Panc1 (cell line): Measurements from ENCODE around the gene GPAM. TPM values are rescaled to one million over a fixed set of nuclear protein-coding genes. Genes with fewer than 3 reads are reported as not detected.

ENCODE experiments used
- ATAC-seq: fragments of 200-7000 bp; cut with Tn5 transposase; 2 replicates; pipeline ENCODE4 v1.9.1; 2020; ENCODE audit warnings: mild to moderate bottlenecking, moderate library complexity
- BruUV-seq: library from RNA; stranded (reverse); fragments of 400-500 nt; replicated peaks from 2 replicates; lab custom pipeline; 2021; lab: Mats Ljungman, UMichigan
- CTCF ChIA-PET: fragments of 300-600 bp; sonication (Branson Sonifier 250); formaldehyde crosslinking; loops from one replicate; lab custom pipeline; 2022; ENCODE audit warnings: antibody characterized with exemption; lab: Charles Lee
- POLR2A ChIA-PET: fragments of 300-600 bp; sonication (Branson Sonifier 250); formaldehyde crosslinking; loops from one replicate; lab custom pipeline; 2022; ENCODE audit warnings: antibody characterized with exemption; lab: Charles Lee
- DNase-seq: peaks from one replicate; pipeline ENCODE4 v3.0.0-alpha.2; 2010; ENCODE audit warnings: low read depth, low spot score
- H3K27ac ChIP-seq: 2 replicates; pipeline ENCODE4 v1.5.1; 2011; ENCODE audit warnings: mild to moderate bottlenecking, low read length, inconsistent platforms
- H3K27me3 ChIP-seq: fragments of 200-500 bp; sonication (Bioruptor generic); 2 replicates; pipeline ENCODE4 v1.6.0; 2014; ENCODE audit warnings: low read length, inconsistent platforms; ENCODE audit not compliant: control insufficient read depth, insufficient read depth
- H3K36me3 ChIP-seq: fragments of 200-500 bp; sonication (Bioruptor generic); 2 replicates; pipeline ENCODE4 v1.5.1; 2014; ENCODE audit warnings: inconsistent platforms, mild to moderate bottlenecking, low read length, moderate library complexity; ENCODE audit not compliant: control insufficient read depth, insufficient read depth
- H3K4me1 ChIP-seq: 2 replicates; pipeline ENCODE4 v1.5.1; 2011; ENCODE audit warnings: inconsistent platforms, mild to moderate bottlenecking, low read length, moderate library complexity; ENCODE audit not compliant: control insufficient read depth, insufficient read depth
- H3K4me3 ChIP-seq, 2 experiments: 2 replicates each; pipeline ENCODE4 v1.5.1; 2011 to 2012; ENCODE audit warnings: low read depth in 2 of 2, low read length in 2 of 2, mild to moderate bottlenecking in 2 of 2, inconsistent platforms in 1 of 2, moderate library complexity in 1 of 2
- H3K9me3 ChIP-seq: fragments of 200-500 bp; sonication (Bioruptor generic); 2 replicates; pipeline ENCODE4 v1.5.1; 2014; ENCODE audit warnings: low read depth, mild to moderate bottlenecking, inconsistent platforms, low read length, moderate library complexity; ENCODE audit not compliant: control insufficient read depth, insufficient read depth
- POLR2AphosphoS5 ChIP-seq: IDR thresholded peaks from 2 replicates; pipeline ENCODE4 v1.6.1; 2012; ENCODE audit warnings: mild to moderate bottlenecking, low read depth, low read length, moderate library complexity
- SIN3A ChIP-seq: IDR thresholded peaks from 2 replicates; pipeline ENCODE4 v1.6.1; 2012; ENCODE audit warnings: low read depth, mild to moderate bottlenecking, low read length, moderate library complexity, borderline replicate concordance; ENCODE audit not compliant: insufficient read depth
- TCF7L2 ChIP-seq: IDR thresholded peaks from 2 replicates; pipeline ENCODE4 v1.6.1; 2011; ENCODE audit warnings: mild to moderate bottlenecking, low read depth, low read length, inconsistent platforms
- in situ Hi-C: cut with HindIII; loops from 2 replicates; pipeline ENCODE4 v1.10.0; 2016; ENCODE audit warnings: low sequenced_read_pairs, low pct_unique_long_range_greater_than_20kb
- intact Hi-C: fragments of 100-400 bp; cut with micrococcal nuclease; formaldehyde crosslinking; loops from one replicate; pipeline ENCODE4 v1.10.0; 2022; ENCODE audit not compliant: unreplicated experiment
- total RNA-seq: library from RNA; stranded (reverse); gene quantifications from one replicate; pipeline ENCODE4 v1.2.1, GENCODE V29; 2021; ENCODE audit not compliant: unreplicated experiment
- TF ChIP-seq, protein P1 (sequence below), 2 experiments: IDR thresholded peaks; 2 replicates each; pipeline ENCODE4 v1.6.1; 2011 to 2012; ENCODE audit warnings: low read depth in 2 of 2, control low read depth in 1 of 2, low read length in 1 of 2, mild to moderate bottlenecking in 1 of 2, moderate library complexity in 1 of 2; ENCODE audit not compliant: insufficient read depth in 1 of 2
- TF ChIP-seq, protein P2 (sequence below): fragments of 450-650 bp; IDR thresholded peaks from 2 replicates; pipeline ENCODE4 v1.5.1; 2017; ENCODE audit warnings: mild to moderate bottlenecking

GPAM gene
- total RNA-seq, 1 experiment from 2014 or later = 8.0 TPM

DNA sequence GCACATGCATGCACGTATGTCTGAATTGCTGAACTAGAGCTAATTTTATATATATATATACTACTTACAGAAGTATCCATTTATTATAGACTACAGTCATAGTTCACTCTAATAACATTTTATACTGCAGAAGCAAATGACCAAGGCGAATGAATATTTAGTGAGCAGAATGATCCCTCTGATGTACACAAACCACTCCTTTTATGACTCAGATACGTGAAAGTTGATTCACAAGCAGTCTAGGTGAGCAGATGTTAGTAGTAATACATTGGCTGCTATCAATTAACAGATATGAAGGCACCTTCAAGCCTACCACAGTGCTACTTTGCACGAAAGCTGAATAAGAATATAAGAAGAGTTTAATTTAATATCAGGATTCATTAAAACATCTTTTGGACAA lies 10.4 kb downstream of the GPAM start:
- POLR2A ChIA-PET = no interaction called here
- Histone ChIP-seq H3K4me1 (no peaks in the 10 kb centered on the region), H3K27ac (no peak overlapping the region), H3K36me3 (peaks cover 12% of the 10 kb centered on the region), H3K4me3 (no peak overlapping the region), H3K9me3 (no peaks in the 10 kb centered on the region), H3K27me3 (no peaks in the 10 kb centered on the region)
- CTCF ChIA-PET = no interaction called here
- no peak for DNase-seq
- intact Hi-C loops = no loop called here
- TF ChIP-seq, protein P1, sequence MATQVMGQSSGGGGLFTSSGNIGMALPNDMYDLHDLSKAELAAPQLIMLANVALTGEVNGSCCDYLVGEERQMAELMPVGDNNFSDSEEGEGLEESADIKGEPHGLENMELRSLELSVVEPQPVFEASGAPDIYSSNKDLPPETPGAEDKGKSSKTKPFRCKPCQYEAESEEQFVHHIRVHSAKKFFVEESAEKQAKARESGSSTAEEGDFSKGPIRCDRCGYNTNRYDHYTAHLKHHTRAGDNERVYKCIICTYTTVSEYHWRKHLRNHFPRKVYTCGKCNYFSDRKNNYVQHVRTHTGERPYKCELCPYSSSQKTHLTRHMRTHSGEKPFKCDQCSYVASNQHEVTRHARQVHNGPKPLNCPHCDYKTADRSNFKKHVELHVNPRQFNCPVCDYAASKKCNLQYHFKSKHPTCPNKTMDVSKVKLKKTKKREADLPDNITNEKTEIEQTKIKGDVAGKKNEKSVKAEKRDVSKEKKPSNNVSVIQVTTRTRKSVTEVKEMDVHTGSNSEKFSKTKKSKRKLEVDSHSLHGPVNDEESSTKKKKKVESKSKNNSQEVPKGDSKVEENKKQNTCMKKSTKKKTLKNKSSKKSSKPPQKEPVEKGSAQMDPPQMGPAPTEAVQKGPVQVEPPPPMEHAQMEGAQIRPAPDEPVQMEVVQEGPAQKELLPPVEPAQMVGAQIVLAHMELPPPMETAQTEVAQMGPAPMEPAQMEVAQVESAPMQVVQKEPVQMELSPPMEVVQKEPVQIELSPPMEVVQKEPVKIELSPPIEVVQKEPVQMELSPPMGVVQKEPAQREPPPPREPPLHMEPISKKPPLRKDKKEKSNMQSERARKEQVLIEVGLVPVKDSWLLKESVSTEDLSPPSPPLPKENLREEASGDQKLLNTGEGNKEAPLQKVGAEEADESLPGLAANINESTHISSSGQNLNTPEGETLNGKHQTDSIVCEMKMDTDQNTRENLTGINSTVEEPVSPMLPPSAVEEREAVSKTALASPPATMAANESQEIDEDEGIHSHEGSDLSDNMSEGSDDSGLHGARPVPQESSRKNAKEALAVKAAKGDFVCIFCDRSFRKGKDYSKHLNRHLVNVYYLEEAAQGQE (IDR thresholded peaks at IDR 0.05; ENCODE audit: insufficient read depth in 1 of 2, low read depth in 2 of 2, low read length in 1 of 2) = no peak
- in situ Hi-C loops = no loop called here
- no peak for ATAC-seq
- BruUV-seq = no TSS peak

DNA sequence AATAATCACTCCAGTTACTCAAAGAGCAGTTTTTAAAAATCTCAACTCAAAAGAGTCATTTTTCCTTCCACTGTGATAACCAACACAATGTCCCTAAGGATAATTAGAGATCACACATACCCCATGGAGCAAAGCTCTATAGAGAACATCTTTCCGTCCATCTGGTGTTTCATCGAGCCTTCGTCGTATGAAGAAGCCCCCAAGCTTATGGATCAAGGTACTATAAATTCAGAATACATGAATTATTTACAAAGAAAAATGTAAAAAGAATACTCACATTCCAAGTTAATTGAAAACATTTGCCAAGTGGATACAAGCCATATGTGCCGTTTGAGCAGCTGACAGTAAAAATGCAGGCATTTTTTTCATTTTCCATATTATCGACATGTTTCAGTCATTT lies 14.8 kb downstream of the GPAM start:
- intact Hi-C loops = no loop called here
- Histone ChIP-seq H3K27me3 (no peaks in the 10 kb centered on the region), H3K27ac (no peak overlapping the region), H3K36me3 (peaks cover 11% of the 10 kb centered on the region; the same call in 1 of the 2 replicates), H3K4me1 (no peaks in the 10 kb centered on the region), H3K9me3 (no peaks in the 10 kb centered on the region), H3K4me3 (no peak overlapping the region)
- ChIA-PET CTCF (no interaction called here), POLR2A (no interaction called here)
- DNase-seq = no peak
- TF ChIP-seq SIN3A = no peak
- in situ Hi-C loops = no loop called here
- no TSS peak for BruUV-seq
- no peak for ATAC-seq

DNA sequence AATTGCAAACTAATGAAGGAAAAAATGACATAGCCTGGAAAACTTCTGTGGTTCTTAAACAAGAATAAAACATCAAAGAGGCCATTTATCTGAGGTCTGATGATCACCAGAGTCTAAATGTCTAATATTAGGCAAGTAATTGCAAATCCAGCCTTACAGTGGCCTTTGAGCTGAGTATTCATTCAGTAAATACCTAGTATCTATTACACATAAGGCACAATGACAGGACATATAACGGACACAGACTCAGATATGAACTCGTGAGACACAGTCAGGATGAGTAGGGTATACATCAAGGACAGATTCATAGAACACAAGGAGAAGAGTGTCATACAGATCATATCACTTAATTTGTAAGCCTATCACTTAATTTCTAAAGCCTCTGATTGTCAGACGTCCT lies 16.8 kb downstream of the GPAM start:
- H3K4me1 ChIP-seq = no peaks in the 10 kb centered on the region
- DNase-seq = no peak
- no peak for ATAC-seq
- no peaks in the 10 kb centered on the region for H3K27me3 ChIP-seq
- H3K4me3 ChIP-seq = no peak overlapping the region
- POLR2A ChIA-PET = no interaction called here
- peaks cover 8% of the 10 kb centered on the region; the same call in 1 of the 2 replicates for H3K36me3 ChIP-seq
- H3K27ac ChIP-seq = no peak overlapping the region
- TF ChIP-seq, protein P1 (IDR thresholded peaks at IDR 0.05; ENCODE audit: insufficient read depth in 1 of 2, low read depth in 2 of 2, low read length in 1 of 2) = no peak
- no peak for TF ChIP-seq TCF7L2
- TF ChIP-seq, protein P2, sequence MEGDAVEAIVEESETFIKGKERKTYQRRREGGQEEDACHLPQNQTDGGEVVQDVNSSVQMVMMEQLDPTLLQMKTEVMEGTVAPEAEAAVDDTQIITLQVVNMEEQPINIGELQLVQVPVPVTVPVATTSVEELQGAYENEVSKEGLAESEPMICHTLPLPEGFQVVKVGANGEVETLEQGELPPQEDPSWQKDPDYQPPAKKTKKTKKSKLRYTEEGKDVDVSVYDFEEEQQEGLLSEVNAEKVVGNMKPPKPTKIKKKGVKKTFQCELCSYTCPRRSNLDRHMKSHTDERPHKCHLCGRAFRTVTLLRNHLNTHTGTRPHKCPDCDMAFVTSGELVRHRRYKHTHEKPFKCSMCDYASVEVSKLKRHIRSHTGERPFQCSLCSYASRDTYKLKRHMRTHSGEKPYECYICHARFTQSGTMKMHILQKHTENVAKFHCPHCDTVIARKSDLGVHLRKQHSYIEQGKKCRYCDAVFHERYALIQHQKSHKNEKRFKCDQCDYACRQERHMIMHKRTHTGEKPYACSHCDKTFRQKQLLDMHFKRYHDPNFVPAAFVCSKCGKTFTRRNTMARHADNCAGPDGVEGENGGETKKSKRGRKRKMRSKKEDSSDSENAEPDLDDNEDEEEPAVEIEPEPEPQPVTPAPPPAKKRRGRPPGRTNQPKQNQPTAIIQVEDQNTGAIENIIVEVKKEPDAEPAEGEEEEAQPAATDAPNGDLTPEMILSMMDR = no peak
- no peak for TF ChIP-seq SIN3A
- no peak for TF ChIP-seq POLR2AphosphoS5
- intact Hi-C loops = no loop called here
- BruUV-seq = no TSS peak
- no peaks in the 10 kb centered on the region for H3K9me3 ChIP-seq
- in situ Hi-C loops = no loop called here
- CTCF ChIA-PET = no interaction called here
